Chondrocyte (in vitro differentiated cells): Measurements from ENCODE around the gene RNF207. TPM values are rescaled to one million over a fixed set of nuclear protein-coding genes. Genes with fewer than 3 reads are reported as not detected.

Source experiments
- DNase-seq: peaks from one replicate; pipeline ENCODE4 v3.0.0; 2021; ENCODE audit warnings: mixed read lengths, low spot score
- H3K27ac Mint-ChIP-seq: one replicate; pipeline ENCODE4 v1.8.0; 2021; ENCODE audit warnings: mild to moderate bottlenecking, moderate library complexity, mixed read lengths; ENCODE audit not compliant: unreplicated experiment
- H3K27me3 Mint-ChIP-seq: 2 replicates; pipeline ENCODE4 v1.8.0; 2021; ENCODE audit warnings: low read depth, mixed read lengths
- H3K36me3 Mint-ChIP-seq: 2 replicates; pipeline ENCODE4 v1.8.0; 2021; ENCODE audit warnings: low read depth, mixed read lengths
- H3K4me1 Mint-ChIP-seq: 2 replicates; pipeline ENCODE4 v1.8.0; 2021; ENCODE audit warnings: low read depth, mild to moderate bottlenecking, mixed read lengths
- H3K4me3 Mint-ChIP-seq: one replicate; pipeline ENCODE4 v1.8.0; 2021; ENCODE audit warnings: mild to moderate bottlenecking, moderate library complexity, mixed read lengths; ENCODE audit not compliant: unreplicated experiment
- H3K9me3 Mint-ChIP-seq: 2 replicates; pipeline ENCODE4 v1.8.0; 2021; ENCODE audit warnings: low read depth, mixed read lengths
- total RNA-seq: library from RNA; stranded (reverse); gene quantifications from 3 replicates; pipeline ENCODE4 v1.2.1, GENCODE V29; 2021
- TF ChIP-seq, protein P1 (sequence below): fragments of 200-600 bp; sonication (generic); IDR thresholded peaks from 2 replicates; pipeline ENCODE4 v1.5.0; 2021; ENCODE audit warnings: antibody characterized with exemption, mild to moderate bottlenecking, moderate library complexity

Gene RNF207
- total RNA-seq, 1 donor from 2014 or later: 19.9 TPM

DNA sequence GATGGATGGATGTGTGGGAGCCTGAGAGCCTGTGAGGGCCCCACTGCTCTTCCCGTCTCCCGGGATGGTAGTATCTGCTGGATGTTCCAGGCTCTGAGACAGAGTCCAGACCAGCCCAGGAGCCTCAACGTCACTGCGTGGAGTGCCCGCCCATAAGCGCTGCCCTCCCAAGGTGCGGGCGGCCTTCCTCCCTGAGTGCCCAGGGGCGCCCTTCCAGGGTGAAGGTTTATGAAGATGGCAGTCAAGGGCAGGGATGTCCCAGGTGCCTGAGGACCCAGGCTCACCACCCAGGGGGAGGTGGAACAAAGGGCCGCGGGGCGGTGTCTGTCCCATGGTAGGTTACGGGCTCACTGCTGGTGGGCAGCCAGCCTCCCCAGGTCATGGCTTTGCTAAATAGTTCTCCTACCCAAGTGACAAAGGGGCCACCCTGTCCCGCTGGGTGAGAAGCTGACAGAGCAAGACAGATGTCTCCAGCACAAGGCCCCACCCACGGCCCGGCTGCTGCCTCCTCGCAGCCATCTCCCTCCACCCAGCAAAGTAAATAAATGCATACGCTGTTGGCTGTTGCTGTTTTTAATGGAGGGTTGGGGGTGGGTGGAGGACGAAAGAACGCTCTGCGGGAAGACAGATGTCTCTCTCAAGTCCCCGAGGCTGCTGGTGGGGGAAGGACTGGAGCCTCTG lies 63.9 kb downstream of the RNF207 start:
- no peak for DNase-seq
- Mint-ChIP-seq H3K27ac (no peak overlapping the region), H3K27me3 (no peaks in the 10 kb centered on the region), H3K4me1 (peaks cover 18% of the 10 kb centered on the region), H3K4me3 (no peak overlapping the region), H3K36me3 (peaks cover 2% of the 10 kb centered on the region), H3K9me3 (no peaks in the 10 kb centered on the region)
- TF ChIP-seq, protein P1, sequence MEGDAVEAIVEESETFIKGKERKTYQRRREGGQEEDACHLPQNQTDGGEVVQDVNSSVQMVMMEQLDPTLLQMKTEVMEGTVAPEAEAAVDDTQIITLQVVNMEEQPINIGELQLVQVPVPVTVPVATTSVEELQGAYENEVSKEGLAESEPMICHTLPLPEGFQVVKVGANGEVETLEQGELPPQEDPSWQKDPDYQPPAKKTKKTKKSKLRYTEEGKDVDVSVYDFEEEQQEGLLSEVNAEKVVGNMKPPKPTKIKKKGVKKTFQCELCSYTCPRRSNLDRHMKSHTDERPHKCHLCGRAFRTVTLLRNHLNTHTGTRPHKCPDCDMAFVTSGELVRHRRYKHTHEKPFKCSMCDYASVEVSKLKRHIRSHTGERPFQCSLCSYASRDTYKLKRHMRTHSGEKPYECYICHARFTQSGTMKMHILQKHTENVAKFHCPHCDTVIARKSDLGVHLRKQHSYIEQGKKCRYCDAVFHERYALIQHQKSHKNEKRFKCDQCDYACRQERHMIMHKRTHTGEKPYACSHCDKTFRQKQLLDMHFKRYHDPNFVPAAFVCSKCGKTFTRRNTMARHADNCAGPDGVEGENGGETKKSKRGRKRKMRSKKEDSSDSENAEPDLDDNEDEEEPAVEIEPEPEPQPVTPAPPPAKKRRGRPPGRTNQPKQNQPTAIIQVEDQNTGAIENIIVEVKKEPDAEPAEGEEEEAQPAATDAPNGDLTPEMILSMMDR: no peak

DNA sequence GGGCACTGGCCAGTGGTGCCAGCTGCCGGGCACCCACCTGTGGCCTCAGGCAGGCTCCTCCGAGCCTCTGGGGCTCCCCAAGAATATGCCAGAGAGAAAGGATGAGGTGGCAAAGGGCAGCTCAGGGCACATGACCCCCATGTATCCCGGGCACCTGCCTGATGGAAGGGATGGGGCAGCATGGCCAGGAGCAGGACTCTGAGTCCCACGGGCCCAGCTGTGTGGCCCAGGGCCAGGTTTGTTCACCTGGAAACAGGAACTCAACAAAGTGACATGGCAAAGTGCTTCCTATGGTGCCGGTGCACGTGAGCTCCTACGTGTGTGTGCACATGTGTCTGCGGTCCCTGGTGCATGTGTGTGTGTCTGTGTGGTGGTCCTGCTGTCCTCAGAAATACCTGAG lies 64.5 kb downstream of the RNF207 start:
- H3K4me3 Mint-ChIP-seq: no peak overlapping the region
- peaks cover 18% of the 10 kb centered on the region for H3K4me1 Mint-ChIP-seq
- no peaks in the 10 kb centered on the region for H3K27me3 Mint-ChIP-seq
- no peaks in the 10 kb centered on the region for H3K9me3 Mint-ChIP-seq
- DNase-seq: no peak
- TF ChIP-seq, protein P1: no peak
- peaks cover 2% of the 10 kb centered on the region for H3K36me3 Mint-ChIP-seq
- H3K27ac Mint-ChIP-seq: no peak overlapping the region

Other genes with a start within 250 kb of the RNF207 start
- gene NPHP4, start 213.7 kb upstream of the RNF207 start, total RNA-seq: 7.6 to 11.9 TPM (median 8.7 TPM) in 3 replicates
- 4.2 to 7.3 TPM (median 5.2 TPM) in 3 replicates for gene KCNAB2, start 160.2 kb upstream of the RNF207 start, total RNA-seq
- 0.23 to 1.0 TPM (median 0.42 TPM) in 3 replicates for gene CHD5, start 25.8 kb upstream of the RNF207 start, total RNA-seq
- gene RPL22, start 6.5 kb upstream of the RNF207 start, total RNA-seq: 208 to 243 TPM (median 220 TPM) in 3 replicates
- 72.7 to 94.2 TPM (median 73.1 TPM) in 3 replicates for gene ICMT, start 29.8 kb downstream of the RNF207 start, total RNA-seq
- gene HES3, start 38.1 kb downstream of the RNF207 start, total RNA-seq: not detected in 3 replicates
- 4.2 to 5.8 TPM (median 4.4 TPM) in 3 replicates for gene GPR153, start 55.0 kb downstream of the RNF207 start, total RNA-seq
- gene ACOT7, start 187.6 kb downstream of the RNF207 start, total RNA-seq: 43.9 to 48.1 TPM (median 44.0 TPM) in 3 replicates
- gene HES2, start 213.8 kb downstream of the RNF207 start, total RNA-seq: 0.15 to 0.36 TPM in 2 of 3 replicates, not detected in the other
- gene ESPN, start 218.7 kb downstream of the RNF207 start, total RNA-seq: 0.57 to 2.5 TPM (median 2.1 TPM) in 3 replicates